ENCODE measurements around the gene MPO.

The MPO gene

GRCh38 chr17:58294034-58294433 lies 13.3 kb upstream of the MPO start:
- no peak for DNase-seq (ENCODE audit: low spot score)
- Histone ChIP-seq H3K27ac (no peak overlapping the region), H3K4me3 (no peak overlapping the region)
- TF ChIP-seq CTCF (IDR thresholded peaks at IDR 0.05), result no peak

- TF ChIP-seq CTCF (IDR thresholded peaks at IDR 0.05), result no peak
- no peak for DNase-seq (ENCODE audit: low spot score)
- H3K27ac ChIP-seq, result no peak overlapping the region
Observed at GRCh38 chr17:58291246-58291645, 10.5 kb upstream of the MPO start.

GRCh38 chr17:58289869-58290268 lies 9.1 kb upstream of the MPO start:
- Histone ChIP-seq H3K4me3 (no peak overlapping the region), H3K27ac (no peak overlapping the region)
- no peak for DNase-seq (ENCODE audit: low spot score)
- no peak for TF ChIP-seq CTCF (IDR thresholded peaks at IDR 0.05)

More at GRCh38 chr17:58291246-58291645, 10.5 kb upstream of the MPO start:
- H3K4me3 ChIP-seq, result no peak overlapping the region

GRCh38 chr17:58285422-58285810 lies 4.7 kb upstream of the MPO start:
- TF ChIP-seq CTCF (IDR thresholded peaks at IDR 0.05), result no peak
- no peak overlapping the region for H3K27ac ChIP-seq
- H3K4me3 ChIP-seq, result no peak overlapping the region
- DNase-seq (ENCODE audit: low spot score), result no peak

GRCh38 chr17:58284613-58285421 lies 4.1 kb upstream of the MPO start:
- no peak for DNase-seq (ENCODE audit: low spot score)
- TF ChIP-seq CTCF (IDR thresholded peaks at IDR 0.05), result no peak
- no peak overlapping the region for H3K4me3 ChIP-seq
- H3K27ac ChIP-seq, result no peak overlapping the region

- DNase-seq (ENCODE audit: low spot score), result no peak
- Histone ChIP-seq H3K27ac (no peak overlapping the region), H3K4me3 (no peak overlapping the region)
- TF ChIP-seq CTCF (IDR thresholded peaks at IDR 0.05), result no peak
Observed at GRCh38 chr17:58283674-58284612, 3.2 kb upstream of the MPO start.

Data from coronary artery (tissue), 2 donors.